Endometrial microvascular endothelial cells (primary cell): ENCODE results near the gene MTF2. TPM values are rescaled to one million over a fixed set of nuclear protein-coding genes. Genes with fewer than 3 reads are reported as not detected.
"Not testable (repeated sequence)": the region's sequence is repeated elsewhere in the genome, so short reads cannot be mapped to it uniquely, and the experiment has no call there.

Experiments used
- in situ Hi-C: cut with HindIII; loops from 2 replicates; pipeline ENCODE4 v1.10.0; 2017; ENCODE audit warnings: low sequenced_read_pairs, low pct_unique_long_range_greater_than_20kb; ENCODE audit errors: inconsistent ontology term
- total RNA-seq: library from RNA; depleted of rRNA; stranded (reverse); fragments of >200 nt; gene quantifications from one replicate; pipeline ENCODE4 v1.2.3, GENCODE V29; 2015; ENCODE audit errors: inconsistent ontology term

The MTF2 gene
- total RNA-seq, 1 donor from 2014 or later, result 13.8 TPM

- in situ Hi-C loops, result no loop called here
Observed at GRCh38 chr1:93171549-93172034, 92.5 kb downstream of the MTF2 start.

GRCh38 chr1:93172778-93173177 lies 93.7 kb downstream of the MTF2 start:
- in situ Hi-C loops, result no loop called here

- in situ Hi-C loops, result not testable (repeated sequence)
Observed at GRCh38 chr1:93174638-93175037, 95.6 kb downstream of the MTF2 start.

- in situ Hi-C loops, result no loop called here
Observed at GRCh38 chr1:93177991-93178390, 98.9 kb downstream of the MTF2 start.

GRCh38 chr1:93178418-93178817 lies 99.3 kb downstream of the MTF2 start:
- in situ Hi-C loops, result no loop called here

- in situ Hi-C loops, result no loop called here
Observed at GRCh38 chr1:93179886-93180722, 101.0 kb downstream of the MTF2 start, which contains the start of gene TMED5. Gene TMED5, minus strand, starts transcription at chr1:93180413. Its CDS starts 171 bp downstream, at chr1:93180242.

- in situ Hi-C loops, result no loop called here
Observed at GRCh38 chr1:93180723-93181613, 101.9 kb downstream of the MTF2 start, which contains the start of gene CCDC18. Gene CCDC18, plus strand, starts transcription at chr1:93180724. Its CDS starts 2,638 bp downstream, at chr1:93183362.

- in situ Hi-C loops, result no loop called here
Observed at GRCh38 chr1:93186667-93187066, 107.6 kb downstream of the MTF2 start.

Other genes starting within 250 kb of the MTF2 start
- 1,162 TPM for gene RPL5, start 247.2 kb upstream of the MTF2 start, total RNA-seq
- gene DIPK1A, start 117.8 kb upstream of the MTF2 start, total RNA-seq, result 0.37 TPM
- gene TMED5, start 101.1 kb downstream of the MTF2 start, total RNA-seq, result 86.3 TPM
- 4.4 TPM for gene CCDC18, start 101.4 kb downstream of the MTF2 start, total RNA-seq